HG03064 (cell line): Measurements from ENCODE around the gene MUSTN1.

Experiments
- ATAC-seq: cut with Tn5 transposase; IDR thresholded peaks from one replicate; pipeline ENCODE4 v1.9.1; 2021; ENCODE audit warnings: low read depth; ENCODE audit not compliant: unreplicated experiment

Gene MUSTN1

GRCh38 chr3:52854013-52854412 is 19.2 kb upstream of the MUSTN1 start:
- ATAC-seq = no peak

- no peak for ATAC-seq
Observed at GRCh38 chr3:52852419-52852818, 17.6 kb upstream of the MUSTN1 start.

GRCh38 chr3:52851348-52851747 is 16.5 kb upstream of the MUSTN1 start:
- no peak for ATAC-seq

GRCh38 chr3:52849656-52850055 is 14.8 kb upstream of the MUSTN1 start:
- ATAC-seq = no peak

- ATAC-seq = no peak
Observed at GRCh38 chr3:52848617-52849016, 13.8 kb upstream of the MUSTN1 start.

GRCh38 chr3:52847726-52848125 is 12.9 kb upstream of the MUSTN1 start:
- ATAC-seq = no peak

GRCh38 chr3:52847241-52847640 is 12.4 kb upstream of the MUSTN1 start:
- no peak for ATAC-seq

- no peak for ATAC-seq
Observed at GRCh38 chr3:52846432-52846965, 11.7 kb upstream of the MUSTN1 start.

- no peak for ATAC-seq
Observed at GRCh38 chr3:52845691-52846431, 11.0 kb upstream of the MUSTN1 start.

GRCh38 chr3:52845157-52845556 is 10.3 kb upstream of the MUSTN1 start:
- no peak for ATAC-seq

GRCh38 chr3:52844290-52844975 is 9.6 kb upstream of the MUSTN1 start:
- no peak for ATAC-seq

GRCh38 chr3:52843881-52844280 is 9.1 kb upstream of the MUSTN1 start:
- ATAC-seq = no peak

- ATAC-seq = no peak
Observed at GRCh38 chr3:52843108-52843865, 8.5 kb upstream of the MUSTN1 start.

GRCh38 chr3:52842424-52842823 is 7.6 kb upstream of the MUSTN1 start:
- ATAC-seq = no peak

- ATAC-seq = no peak
Observed at GRCh38 chr3:52841981-52842340, 7.1 kb upstream of the MUSTN1 start.

GRCh38 chr3:52841211-52841980 is 6.6 kb upstream of the MUSTN1 start:
- no peak for ATAC-seq

- ATAC-seq = no peak
Observed at GRCh38 chr3:52839892-52840545, 5.2 kb upstream of the MUSTN1 start.

GRCh38 chr3:52839268-52839575 is 4.4 kb upstream of the MUSTN1 start:
- no peak for ATAC-seq

GRCh38 chr3:52838561-52839267 is 3.9 kb upstream of the MUSTN1 start:
- ATAC-seq = no peak

- no peak for ATAC-seq
Observed at GRCh38 chr3:52836986-52837385, 2.2 kb upstream of the MUSTN1 start.
